NT2/D1 (cell line): ENCODE data around the gene TRAPPC5.

ENCODE experiments used
- DNase-seq: peaks from one replicate; pipeline ENCODE4 v3.0.0-alpha.2; 2011; ENCODE audit warnings: low read depth, low spot score
- H3K27me3 ChIP-seq: 2 replicates; pipeline ENCODE4 v1.6.0; 2011; ENCODE audit warnings: mild to moderate bottlenecking; ENCODE audit not compliant: insufficient read length, insufficient read depth
- H3K36me3 ChIP-seq: 2 replicates; pipeline ENCODE4 v1.6.1; 2011; ENCODE audit warnings: mild to moderate bottlenecking, low read length, mixed read lengths; ENCODE audit not compliant: insufficient read depth, insufficient read length
- H3K4me1 ChIP-seq: 2 replicates; pipeline ENCODE4 v1.5.1; 2011; ENCODE audit not compliant: insufficient read depth, insufficient read length
- H3K4me3 ChIP-seq: 2 replicates; pipeline ENCODE4 v1.5.1; 2011; ENCODE audit warnings: low read depth; ENCODE audit not compliant: insufficient read length
- H3K9ac ChIP-seq: 2 replicates; pipeline ENCODE4 v1.6.0; 2011; ENCODE audit warnings: low read depth; ENCODE audit not compliant: insufficient read length
- H3K9me3 ChIP-seq: 2 replicates; pipeline ENCODE4 v1.5.1; 2011; ENCODE audit warnings: mild to moderate bottlenecking, low read length; ENCODE audit not compliant: insufficient read depth
- SUZ12 ChIP-seq: IDR thresholded peaks from 2 replicates; pipeline ENCODE4 v1.6.1; 2011; ENCODE audit not compliant: insufficient read length, insufficient read depth; ENCODE audit errors: extremely low read depth
- YY1 ChIP-seq: IDR thresholded peaks from 2 replicates; pipeline ENCODE4 v1.6.1; 2011; ENCODE audit not compliant: insufficient read length, insufficient read depth
- ZNF274 ChIP-seq: IDR thresholded peaks from 2 replicates; pipeline ENCODE4 v1.6.1; 2011; ENCODE audit warnings: mild to moderate bottlenecking, low read depth, low read length

TRAPPC5 gene

GRCh38 chr19:7647156-7647555 lies 33.5 kb upstream of the TRAPPC5 start:
- Histone ChIP-seq H3K36me3 (peaks cover 32% of the 10 kb centered on the region), H3K4me1 (peaks cover 6% of the 10 kb centered on the region), H3K9ac (no peak overlapping the region), H3K27me3 (peaks cover 18% of the 10 kb centered on the region), H3K9me3 (no peaks in the 10 kb centered on the region), H3K4me3 (no peak overlapping the region)
- TF ChIP-seq SUZ12 (no peak), ZNF274 (no peak), YY1 (no peak)
- DNase-seq: no peak

- DNase-seq: no peak
- H3K4me1 ChIP-seq: peaks cover 6% of the 10 kb centered on the region
- TF ChIP-seq YY1 (no peak), ZNF274 (no peak), SUZ12 (no peak)
- peaks cover 24% of the 10 kb centered on the region for H3K27me3 ChIP-seq
- H3K9me3 ChIP-seq: no peaks in the 10 kb centered on the region
- no peak overlapping the region for H3K4me3 ChIP-seq
- H3K9ac ChIP-seq: no peak overlapping the region
- H3K36me3 ChIP-seq: peaks cover 27% of the 10 kb centered on the region
Observed at GRCh38 chr19:7648265-7649014, 32.2 kb upstream of the TRAPPC5 start.

GRCh38 chr19:7650148-7650547 lies 30.5 kb upstream of the TRAPPC5 start:
- Histone ChIP-seq H3K36me3 (peaks cover 17% of the 10 kb centered on the region), H3K27me3 (peaks cover 24% of the 10 kb centered on the region), H3K9me3 (no peaks in the 10 kb centered on the region), H3K9ac (no peak overlapping the region), H3K4me3 (no peak overlapping the region), H3K4me1 (peaks cover 6% of the 10 kb centered on the region)
- TF ChIP-seq ZNF274 (no peak), YY1 (no peak), SUZ12 (no peak)
- DNase-seq: no peak

- Histone ChIP-seq H3K36me3 (peaks cover 9% of the 10 kb centered on the region), H3K27me3 (peaks cover 27% of the 10 kb centered on the region), H3K9me3 (no peaks in the 10 kb centered on the region), H3K4me3 (peak overlapping the region; percentile 8), H3K9ac (peak overlapping the region; percentile 29), H3K4me1 (peaks cover 5% of the 10 kb centered on the region)
- DNase-seq: peak; percentile 66
- TF ChIP-seq SUZ12 (no peak), YY1 (no peak), ZNF274 (no peak)
Observed at GRCh38 chr19:7652061-7652641, 28.5 kb upstream of the TRAPPC5 start.

GRCh38 chr19:7654401-7654800 lies 26.2 kb upstream of the TRAPPC5 start:
- TF ChIP-seq YY1 (no peak), SUZ12 (no peak), ZNF274 (no peak)
- H3K36me3 ChIP-seq: no peaks in the 10 kb centered on the region
- DNase-seq: no peak
- no peaks in the 10 kb centered on the region for H3K9me3 ChIP-seq
- no peak overlapping the region for H3K9ac ChIP-seq
- H3K4me1 ChIP-seq: peaks cover 8% of the 10 kb centered on the region
- no peak overlapping the region for H3K4me3 ChIP-seq
- peaks cover 27% of the 10 kb centered on the region for H3K27me3 ChIP-seq

- Histone ChIP-seq H3K9ac (no peak overlapping the region), H3K36me3 (no peaks in the 10 kb centered on the region), H3K4me1 (peaks cover 4% of the 10 kb centered on the region), H3K4me3 (no peak overlapping the region), H3K27me3 (peaks cover 21% of the 10 kb centered on the region), H3K9me3 (no peaks in the 10 kb centered on the region)
- DNase-seq: no peak
- no peak for TF ChIP-seq ZNF274
Observed at GRCh38 chr19:7655581-7655980, 25.1 kb upstream of the TRAPPC5 start.

- Histone ChIP-seq H3K36me3 (no peaks in the 10 kb centered on the region), H3K27me3 (peaks cover 12% of the 10 kb centered on the region), H3K4me3 (no peak overlapping the region), H3K9ac (no peak overlapping the region), H3K9me3 (no peaks in the 10 kb centered on the region), H3K4me1 (peaks cover 4% of the 10 kb centered on the region)
- TF ChIP-seq SUZ12 (no peak), YY1 (no peak), ZNF274 (no peak)
- no peak for DNase-seq
Observed at GRCh38 chr19:7657131-7657751, 23.4 kb upstream of the TRAPPC5 start.
